NCI-H1105 (cell line): Measurements from ENCODE around the gene VTA1.
"Not testable (repeated sequence)": the region's sequence is repeated elsewhere in the genome, so short reads cannot be mapped to it uniquely, and the experiment has no call there.

Experiments
- DNase-seq: peaks from one replicate; lab custom pipeline; 2025; lab: John Stamatoyannopoulos, UW

The VTA1 gene

DNA sequence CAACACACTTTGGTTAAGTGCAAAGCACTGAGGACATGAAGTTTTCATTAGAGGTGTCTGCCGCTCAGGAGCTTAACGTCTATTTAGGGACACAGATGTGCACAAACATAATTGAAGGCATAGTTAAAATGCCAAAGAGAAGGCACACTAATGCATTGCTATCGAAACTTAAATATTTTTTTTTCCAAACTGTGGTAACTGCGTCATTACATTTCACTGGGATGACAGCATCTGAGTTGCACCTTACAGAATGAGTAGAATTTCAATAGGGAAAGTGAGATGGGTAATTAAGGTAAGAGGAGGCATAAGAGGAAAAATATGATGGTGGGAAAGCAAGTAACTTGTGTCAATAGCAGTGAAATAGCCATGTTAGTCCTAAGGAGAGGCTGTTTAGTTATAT, 79.7 kb downstream of the VTA1 start:
- no peak for DNase-seq

DNA sequence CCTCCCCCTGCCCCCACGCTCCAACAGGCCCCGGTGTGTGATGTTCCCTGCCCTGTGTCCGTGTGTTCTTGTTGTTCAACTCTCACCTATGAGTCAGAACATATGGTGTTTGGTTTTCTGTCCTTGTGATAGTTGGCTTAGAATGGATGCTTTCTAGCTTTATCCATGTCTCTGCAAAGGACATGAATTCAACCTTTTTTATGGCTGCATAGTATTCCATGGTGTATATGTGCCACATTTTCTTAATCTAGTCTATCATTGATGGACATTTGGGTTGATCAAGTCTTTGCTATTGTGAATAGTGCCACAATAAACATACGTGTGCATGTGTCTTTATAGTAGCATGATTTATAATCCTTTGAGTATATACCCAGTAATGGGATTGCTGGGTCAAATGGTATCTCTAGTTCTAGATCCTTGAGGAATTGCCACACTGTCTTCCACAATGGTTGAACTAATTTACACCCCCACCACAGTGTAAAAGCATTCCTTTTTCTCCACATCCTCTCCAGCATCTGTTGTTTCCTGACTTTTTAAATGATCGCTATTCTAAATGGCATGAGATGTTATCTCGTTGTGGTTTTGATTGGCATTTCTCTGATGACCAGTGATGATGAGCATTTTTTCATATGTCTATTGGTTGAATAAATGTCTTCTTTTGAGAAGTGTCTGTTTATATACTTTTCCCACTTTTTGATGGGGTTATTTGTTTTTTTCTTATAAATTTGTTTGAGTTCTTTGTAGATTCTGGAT, 82.6 kb downstream of the VTA1 start:
- DNase-seq: not testable (repeated sequence)

DNA sequence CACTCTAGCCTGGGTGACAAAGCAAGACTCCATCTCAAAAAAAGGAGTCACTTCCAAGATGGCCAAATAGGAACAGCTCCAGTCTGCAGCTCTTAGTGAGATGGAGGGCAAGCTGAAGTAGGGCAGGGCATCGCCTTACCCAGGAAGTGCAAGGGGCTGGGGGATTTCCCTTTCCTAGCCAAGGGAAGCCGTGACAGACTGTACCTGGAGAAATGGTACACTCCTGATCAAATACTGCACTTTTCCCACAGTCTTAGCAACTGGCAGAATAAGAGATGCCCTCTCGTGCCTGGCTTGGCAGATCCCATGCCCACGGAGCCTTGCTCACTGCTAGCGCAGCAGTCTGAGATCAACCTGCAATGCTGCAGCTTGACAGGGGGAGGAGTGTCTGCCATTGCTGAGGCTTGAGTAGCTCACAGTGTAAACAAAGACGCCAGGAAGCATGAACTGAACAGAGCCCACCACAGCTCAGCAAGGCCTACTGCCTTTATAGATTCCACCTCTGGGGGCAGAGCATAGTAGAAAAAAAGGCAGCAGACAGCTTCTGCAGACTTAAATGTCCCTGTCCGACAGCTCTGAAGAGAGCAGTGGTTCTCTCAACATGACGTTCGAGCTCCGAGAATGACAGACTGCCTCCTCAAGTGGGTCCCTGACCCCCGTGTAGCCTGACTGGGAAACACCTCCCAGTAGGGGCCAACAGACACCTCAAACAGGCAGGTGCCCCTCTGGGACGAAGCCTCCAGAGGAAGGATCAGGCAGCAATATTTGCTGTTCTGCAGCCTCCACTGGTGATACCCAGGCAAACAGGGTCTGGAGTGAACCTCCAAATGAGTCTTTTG, 85.4 kb downstream of the VTA1 start:
- DNase-seq: not testable (repeated sequence)

DNA sequence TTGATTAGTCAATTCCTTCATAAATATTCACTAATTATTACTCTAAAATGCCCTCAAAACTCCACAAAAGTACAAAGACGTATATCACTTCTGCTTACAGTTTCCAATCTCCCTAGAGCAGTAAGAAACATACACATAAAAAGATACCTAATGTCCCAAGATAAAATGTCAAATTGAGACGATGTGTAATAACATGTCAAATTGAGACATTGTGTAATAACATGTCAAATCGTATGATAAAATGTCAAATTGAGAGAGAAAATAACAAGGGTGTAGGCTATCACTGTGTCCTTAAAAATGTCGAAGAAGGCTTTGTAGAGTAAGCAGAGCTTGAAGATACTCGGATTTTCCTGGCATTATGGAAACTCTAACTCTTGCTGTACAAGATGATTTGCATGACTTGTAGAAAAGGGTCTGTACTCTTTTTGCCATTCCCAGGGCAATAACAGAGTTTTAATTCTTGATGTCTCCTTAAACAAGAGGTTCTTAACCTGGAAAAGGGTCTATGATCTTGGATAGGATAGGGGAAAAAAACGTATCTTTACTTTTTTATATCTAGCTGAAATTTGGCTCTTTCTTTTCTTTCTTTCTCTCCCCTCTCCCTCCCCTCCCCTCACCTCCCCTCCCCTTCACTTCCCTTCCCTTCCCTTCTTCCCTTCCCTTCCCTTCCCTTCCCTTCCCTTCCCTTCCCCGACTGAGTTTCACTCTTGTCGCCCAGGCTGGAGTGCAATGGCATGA, 87.1 kb downstream of the VTA1 start:
- no peak for DNase-seq

DNA sequence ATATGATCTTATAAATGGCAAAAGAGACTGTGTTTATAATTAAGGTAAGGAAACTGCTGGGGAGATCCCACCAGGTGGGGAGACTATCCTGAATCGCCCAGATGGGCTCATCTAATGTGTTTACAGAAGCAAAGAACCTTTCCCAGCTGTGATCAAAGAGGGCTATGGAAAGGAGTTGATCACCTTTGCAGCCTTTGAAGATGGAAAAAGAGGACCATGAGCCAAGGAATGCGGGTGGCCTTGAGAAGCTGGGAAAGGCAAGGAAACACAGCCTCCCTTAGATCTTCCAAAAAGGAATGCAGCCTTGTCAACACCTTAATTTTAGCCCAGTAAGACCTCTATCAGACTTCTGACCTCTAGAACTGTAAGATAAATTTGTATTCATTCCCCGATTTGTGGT, 88.2 kb downstream of the VTA1 start:
- DNase-seq: no peak

DNA sequence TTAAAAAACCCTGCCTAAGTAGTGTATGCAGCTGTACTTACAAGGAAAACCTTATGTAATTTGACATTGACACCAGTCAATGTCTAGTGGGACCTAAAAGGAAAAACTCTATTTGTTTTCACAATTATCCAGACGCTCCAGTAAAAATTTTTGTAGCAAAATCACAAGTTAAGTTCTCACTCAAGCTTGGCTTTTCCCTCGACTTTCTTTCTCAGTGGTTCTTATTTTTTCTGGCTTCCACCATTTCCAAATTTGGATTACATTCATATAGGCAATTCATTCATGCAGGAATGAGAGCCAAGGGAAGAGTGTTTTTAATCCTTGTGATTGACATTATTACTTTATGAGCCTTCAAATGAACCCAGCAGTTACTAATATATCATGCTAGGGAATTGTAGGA, 88.7 kb downstream of the VTA1 start:
- no peak for DNase-seq

DNA sequence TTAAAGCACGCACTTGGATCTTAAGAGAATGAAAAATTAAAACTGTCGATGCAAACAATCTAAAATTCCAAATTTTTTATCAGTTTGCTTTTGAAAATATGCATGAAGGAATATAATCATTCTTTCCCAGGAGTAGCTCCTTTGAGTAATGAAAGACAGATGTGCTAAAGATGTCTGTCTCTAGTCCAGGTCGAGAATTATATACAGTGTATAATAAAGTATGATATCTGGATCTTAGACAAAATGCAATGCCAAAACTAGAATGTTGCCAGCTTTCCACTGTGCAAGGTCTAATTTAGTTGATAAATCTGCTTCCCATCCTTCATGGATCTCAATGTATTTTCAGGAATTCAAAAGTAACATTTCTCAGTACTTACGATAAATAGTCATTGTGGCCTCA, 89.6 kb downstream of the VTA1 start:
- no peak for DNase-seq

DNA sequence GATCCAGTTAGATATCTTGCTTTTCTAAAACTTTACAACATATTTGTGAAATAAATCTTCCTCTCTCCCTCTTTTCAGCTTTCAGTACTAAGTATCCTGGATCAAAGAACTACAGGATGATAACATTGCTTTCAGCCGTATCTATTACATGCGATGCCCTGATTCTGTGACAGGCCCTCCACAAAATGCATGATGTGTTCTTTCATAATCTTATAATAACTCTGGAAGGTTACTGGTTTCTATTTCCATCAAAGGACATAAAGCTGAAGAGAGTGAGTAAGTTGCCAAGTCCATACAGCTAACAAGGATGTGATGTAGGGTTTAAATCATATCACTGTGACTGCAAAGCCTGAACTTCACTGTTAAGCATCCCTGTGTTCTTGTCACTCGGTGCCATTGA, 91.8 kb downstream of the VTA1 start:
- DNase-seq: no peak

DNA sequence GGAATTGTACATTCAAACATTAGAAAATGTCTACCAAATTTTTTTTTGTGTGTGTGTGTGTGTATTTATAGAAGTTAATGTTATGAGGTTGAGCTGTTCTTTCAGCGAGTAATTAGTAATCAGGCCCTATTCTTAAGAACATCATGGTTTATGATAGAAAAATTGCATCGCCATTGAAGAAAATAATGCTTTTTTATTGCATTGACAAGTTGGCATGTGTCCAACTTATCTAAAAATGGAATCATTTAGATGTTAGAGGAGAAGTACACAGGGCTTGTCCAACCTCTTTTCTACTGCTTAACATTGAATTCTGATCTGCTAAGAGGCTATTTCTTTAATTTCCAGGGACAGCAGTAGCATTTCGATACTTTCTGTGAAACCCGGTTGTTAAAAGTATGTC, 93.1 kb downstream of the VTA1 start:
- no peak for DNase-seq

DNA sequence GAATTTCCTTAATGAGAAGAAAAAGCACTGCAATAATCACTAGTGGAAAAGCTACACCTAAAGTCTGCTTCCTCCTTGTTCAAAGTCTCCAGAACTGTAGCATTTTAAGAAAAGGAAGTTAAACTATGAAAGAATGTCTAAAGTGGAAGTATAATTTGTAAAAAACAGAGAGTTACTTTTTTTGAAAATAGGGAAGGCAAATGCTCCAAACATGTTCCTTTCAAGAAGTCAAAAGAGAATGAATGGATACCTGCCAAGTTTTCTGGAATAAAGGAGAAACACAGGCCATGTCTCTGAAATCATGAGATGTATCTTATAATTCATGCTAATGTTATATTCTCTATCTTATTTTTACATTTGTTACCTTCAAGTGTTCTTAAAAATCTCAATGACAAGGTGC, 94.0 kb downstream of the VTA1 start:
- no peak for DNase-seq

DNA sequence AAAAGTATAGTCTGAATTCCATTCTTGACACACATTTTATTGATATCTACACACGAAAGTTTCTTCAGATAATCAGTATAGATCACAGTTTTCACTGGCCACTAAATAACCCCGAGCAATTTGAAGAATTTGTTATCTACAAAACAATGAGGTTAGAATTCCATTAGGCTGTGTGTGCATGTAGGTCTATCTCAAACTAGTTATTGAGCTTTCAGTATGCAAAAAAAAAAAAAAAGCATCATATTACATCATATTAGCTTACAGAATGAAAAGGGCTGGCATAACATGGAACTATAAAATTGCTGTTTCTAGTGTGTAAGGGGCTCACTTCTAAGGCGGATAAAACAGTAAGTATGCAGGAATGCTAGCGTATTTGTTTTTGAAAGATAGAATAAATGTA, 95.2 kb downstream of the VTA1 start:
- no peak for DNase-seq

DNA sequence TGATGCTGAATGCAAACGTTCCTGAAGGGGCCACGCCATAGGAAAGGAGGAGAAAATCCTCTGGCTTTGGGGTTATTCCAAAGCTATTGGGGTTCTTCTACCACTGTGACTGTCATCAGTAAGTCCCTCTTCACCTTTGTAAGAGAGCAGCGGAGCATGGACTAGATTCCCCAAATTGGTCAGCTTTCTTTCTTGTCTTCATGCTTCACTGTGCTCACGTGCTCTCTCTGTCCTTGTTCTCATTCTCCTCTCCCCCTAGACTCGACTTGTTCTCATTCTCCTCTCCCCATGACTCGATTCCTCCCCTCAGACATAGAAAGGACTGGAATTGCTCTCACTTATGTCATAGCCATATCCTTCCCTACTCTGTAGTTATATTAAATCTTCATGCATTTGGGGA, 99.9 kb downstream of the VTA1 start:
- DNase-seq: no peak

DNA sequence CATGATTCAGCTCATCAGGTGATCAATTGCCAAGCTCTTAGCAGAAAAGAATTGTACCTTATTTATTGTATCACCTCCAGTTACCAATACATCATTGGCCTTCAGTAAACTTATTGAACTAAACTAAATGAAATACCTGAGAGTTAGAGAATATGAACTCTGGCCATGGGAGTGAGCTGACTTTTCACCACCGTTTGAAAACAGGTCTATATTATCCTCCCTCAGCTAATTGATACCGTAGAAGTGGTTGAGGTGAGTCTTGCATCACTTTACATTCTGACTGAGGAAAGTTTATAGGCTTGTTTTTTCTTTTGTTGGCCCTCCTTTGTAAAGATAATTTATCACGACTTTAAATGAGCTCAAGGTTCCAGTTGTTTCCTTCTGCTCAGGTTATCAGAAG, 102.2 kb downstream of the VTA1 start:
- no peak for DNase-seq

DNA sequence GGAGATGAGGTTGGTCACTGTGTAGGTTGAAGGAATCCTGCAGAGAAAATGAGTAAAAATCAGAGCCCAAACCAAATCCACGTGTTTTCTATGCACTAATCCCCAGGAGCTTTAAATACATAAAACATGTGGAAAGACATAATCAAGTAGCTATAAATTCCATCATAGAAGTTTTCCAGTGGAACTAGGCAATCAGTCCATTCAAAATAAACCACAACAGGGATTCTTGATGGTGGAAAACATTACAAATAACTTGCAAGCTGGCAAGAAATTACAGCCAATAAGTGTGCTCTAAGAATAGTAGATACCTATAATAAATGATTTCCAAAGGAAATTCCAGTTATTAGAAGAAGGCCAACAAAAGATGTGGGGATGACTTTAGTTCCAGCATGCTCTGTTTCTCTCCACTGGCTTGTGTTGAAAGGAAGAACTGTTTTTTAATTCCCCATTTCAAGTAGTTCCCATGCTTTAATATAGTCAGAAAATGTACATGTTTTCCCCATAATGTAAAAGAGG, 104.9 kb downstream of the VTA1 start:
- no peak for DNase-seq

DNA sequence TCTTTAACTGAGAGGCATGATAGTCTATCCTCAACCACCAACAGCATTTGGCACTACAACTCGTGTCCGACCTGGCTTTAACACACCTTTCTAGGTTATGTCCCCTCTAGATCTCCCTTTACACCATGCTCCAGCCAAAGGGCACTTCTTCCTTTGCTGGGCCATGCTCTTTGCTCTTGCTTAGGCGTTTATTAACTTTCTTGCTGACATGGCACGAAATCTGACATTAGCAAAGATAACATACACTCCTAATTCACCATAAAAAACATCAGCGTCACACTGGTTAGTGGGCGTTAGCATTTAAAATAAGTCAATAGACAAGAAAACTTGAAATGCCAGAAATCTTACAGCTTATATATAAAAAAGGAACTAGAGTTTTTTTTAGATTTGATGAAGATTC, 107.5 kb downstream of the VTA1 start:
- DNase-seq: no peak

DNA sequence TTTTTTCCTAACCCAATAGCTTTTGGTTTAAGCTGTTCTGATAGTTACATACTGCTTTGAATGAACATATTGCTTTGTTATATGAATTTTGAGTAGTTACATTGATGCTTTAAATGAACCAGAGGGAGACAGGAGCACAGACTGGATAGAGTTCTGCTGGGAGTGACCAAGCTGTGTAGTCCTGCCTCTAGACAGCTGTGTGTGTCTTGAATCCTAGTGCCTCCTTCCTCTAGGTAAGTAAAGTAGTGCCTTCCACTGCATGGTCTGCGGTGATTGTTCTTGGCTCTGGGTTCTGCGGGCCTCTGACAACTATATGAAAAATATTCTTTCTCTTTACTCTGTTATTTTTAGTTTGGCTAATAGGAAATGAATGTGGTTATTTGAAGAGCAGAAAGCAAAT, 108.7 kb downstream of the VTA1 start:
- DNase-seq: no peak

DNA sequence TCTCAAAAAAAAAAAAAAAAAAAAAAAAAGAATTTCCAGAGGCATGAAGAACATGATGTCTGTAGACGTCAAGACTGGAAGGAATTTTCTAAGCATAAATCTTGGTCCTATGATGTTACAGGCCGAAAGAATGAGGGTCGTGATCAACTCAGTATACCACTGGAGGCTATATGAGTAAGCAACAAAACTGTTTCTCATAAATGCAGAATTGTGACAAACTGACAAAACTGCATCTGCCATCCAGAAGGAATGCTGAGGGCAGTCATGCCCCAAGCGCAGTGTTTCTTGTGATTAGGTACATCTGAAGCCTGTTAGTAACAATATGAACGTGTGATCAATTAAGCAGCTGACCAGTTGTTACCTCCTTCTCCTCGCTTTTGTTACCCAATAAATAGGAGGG, 111.2 kb downstream of the VTA1 start:
- no peak for DNase-seq

DNA sequence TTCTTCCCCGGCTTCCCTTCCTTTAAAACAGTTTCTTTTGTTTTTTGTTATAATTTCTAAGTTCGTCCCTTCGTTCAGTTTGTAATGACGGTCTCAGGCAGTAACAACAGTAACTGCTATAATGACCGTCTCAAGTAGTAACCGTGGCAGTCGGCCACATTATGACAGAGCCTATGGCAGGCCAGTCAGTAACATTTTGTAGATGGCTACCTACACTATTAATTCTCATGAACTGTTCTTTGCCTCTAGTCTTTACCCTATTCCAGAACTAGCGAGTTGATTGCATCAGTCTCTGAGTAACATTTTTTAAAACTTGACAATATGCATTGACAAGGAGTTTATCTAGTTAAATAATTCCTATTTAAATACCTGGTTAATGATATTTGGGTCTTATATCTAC, 111.7 kb downstream of the VTA1 start:
- no peak for DNase-seq

DNA sequence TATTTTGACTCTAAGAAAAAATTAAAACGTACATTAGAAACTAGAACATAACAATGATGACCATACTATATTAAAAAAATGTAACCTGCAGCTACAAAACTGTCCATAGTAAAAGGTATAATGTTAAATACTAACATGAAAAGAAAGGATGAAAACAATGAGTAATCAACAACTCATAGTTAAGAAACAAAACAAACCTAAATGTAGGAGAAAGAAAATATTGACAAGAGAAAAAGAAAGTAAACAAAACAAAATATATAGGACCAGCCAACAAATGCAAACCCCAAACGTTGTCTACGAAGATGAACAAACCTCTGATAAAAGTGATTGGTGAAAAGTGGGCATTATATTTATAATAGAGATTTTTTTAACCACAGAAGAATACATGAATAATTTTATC, 113.7 kb downstream of the VTA1 start:
- DNase-seq: no peak

DNA sequence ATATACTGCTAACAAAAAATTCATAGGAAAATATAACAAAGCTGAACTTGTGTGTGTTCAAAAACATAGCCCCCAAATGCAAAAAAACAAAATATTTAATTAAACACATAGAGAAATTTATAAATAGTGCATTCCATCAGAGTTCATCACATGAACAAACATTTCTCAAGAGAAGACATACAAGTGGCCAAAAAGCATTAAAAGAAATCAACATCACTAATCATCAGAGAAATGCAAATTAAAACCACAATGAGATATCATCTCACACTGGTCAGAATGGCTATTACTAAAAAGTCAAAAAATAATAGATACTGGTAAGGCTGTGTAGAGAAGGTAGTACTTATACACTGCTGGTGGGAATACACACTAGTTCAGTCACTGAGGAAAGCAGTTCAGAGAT, 115.2 kb downstream of the VTA1 start:
- no peak for DNase-seq

DNA sequence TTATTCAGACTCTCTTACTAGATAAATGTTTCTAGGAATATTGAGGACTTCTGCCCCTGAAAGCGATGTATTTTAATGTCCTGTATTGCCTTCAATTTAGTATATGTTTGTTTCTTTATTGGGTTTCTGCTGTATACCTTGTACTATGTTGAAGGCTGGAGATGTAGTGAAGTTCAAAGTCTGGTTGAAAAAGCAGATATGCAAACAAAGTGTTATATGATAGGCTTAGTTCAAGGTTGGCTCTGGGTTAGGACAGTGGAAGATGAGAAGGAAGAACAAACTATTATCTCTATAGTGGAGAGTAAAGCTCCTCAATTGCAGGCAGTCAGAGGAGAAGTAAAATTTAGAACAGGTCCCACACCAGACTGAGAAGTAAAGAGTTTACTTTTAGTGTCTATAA, 118.4 kb downstream of the VTA1 start:
- DNase-seq: no peak

DNA sequence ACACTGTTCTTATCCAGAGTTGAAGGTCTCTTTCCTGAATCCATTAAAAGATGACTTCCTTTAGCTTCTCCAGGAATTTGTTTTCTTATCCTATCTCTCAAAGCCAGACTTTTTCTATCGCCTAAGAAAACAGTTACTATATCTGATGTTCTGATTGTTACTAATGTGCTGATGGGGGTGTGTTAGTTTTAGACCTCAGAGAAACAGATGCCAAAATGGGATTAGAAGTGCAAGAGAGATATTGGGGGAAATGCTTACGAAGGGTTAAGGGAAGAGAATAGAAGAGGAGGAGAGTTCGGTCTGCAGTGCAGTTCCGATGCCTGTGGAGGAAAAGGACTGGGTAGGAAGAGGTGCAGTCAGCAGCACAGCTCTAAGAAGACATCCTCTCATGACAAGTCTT, 119.0 kb downstream of the VTA1 start:
- no peak for DNase-seq

DNA sequence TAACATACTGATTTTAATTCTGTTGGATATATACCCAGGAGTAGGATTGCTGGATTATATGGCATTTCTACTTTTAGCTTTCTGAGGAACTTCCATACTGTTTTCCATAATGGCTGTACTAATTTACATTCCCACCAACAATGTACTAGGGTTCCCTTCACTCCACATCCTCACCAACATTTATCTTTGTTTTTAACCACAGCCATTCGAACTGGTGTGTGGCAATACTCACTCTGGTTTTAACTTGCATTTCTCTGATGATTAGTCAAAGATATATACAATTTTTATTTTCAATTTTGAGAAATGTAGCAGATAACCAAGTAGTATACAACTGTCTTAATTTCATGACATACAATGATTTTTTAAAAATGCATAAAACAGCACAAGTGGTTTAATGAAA, 124.4 kb downstream of the VTA1 start:
- DNase-seq: no peak
